ENCODE results near the gene ZDHHC11.

GRCh38 chr5:756865-757345, 93.9 kb downstream of the ZDHHC11 start:
- TF ChIP-seq CTCF (IDR thresholded peaks at IDR 0.05) = no peak
- no peak for TF ChIP-seq EP300 (IDR thresholded peaks at IDR 0.05)

Data from esophagus muscularis mucosa (tissue), 3 donors.